Measurements from ENCODE around the gene SPTBN1. TPM values are rescaled to one million over a fixed set of nuclear protein-coding genes. Genes with fewer than 3 reads are reported as not detected.

The SPTBN1 gene
- total and polyA plus RNA-seq, 2 experiments from 2014 or later, result 58.1 to 204 TPM

- no peaks in the 10 kb centered on the region for H4K20me1 ChIP-seq (replicated peaks; ENCODE audit: insufficient read depth)
- no peaks in the 10 kb centered on the region for H3K4me1 ChIP-seq (ENCODE audit: insufficient read depth)
- no peaks in the 10 kb centered on the region; the same call in 1 of the 2 replicates for H3K9me2 ChIP-seq (ENCODE audit: insufficient read depth)
- H3K27me3 ChIP-seq (ENCODE audit: insufficient read depth), result no peaks in the 10 kb centered on the region
- TF ChIP-seq, protein P1, sequence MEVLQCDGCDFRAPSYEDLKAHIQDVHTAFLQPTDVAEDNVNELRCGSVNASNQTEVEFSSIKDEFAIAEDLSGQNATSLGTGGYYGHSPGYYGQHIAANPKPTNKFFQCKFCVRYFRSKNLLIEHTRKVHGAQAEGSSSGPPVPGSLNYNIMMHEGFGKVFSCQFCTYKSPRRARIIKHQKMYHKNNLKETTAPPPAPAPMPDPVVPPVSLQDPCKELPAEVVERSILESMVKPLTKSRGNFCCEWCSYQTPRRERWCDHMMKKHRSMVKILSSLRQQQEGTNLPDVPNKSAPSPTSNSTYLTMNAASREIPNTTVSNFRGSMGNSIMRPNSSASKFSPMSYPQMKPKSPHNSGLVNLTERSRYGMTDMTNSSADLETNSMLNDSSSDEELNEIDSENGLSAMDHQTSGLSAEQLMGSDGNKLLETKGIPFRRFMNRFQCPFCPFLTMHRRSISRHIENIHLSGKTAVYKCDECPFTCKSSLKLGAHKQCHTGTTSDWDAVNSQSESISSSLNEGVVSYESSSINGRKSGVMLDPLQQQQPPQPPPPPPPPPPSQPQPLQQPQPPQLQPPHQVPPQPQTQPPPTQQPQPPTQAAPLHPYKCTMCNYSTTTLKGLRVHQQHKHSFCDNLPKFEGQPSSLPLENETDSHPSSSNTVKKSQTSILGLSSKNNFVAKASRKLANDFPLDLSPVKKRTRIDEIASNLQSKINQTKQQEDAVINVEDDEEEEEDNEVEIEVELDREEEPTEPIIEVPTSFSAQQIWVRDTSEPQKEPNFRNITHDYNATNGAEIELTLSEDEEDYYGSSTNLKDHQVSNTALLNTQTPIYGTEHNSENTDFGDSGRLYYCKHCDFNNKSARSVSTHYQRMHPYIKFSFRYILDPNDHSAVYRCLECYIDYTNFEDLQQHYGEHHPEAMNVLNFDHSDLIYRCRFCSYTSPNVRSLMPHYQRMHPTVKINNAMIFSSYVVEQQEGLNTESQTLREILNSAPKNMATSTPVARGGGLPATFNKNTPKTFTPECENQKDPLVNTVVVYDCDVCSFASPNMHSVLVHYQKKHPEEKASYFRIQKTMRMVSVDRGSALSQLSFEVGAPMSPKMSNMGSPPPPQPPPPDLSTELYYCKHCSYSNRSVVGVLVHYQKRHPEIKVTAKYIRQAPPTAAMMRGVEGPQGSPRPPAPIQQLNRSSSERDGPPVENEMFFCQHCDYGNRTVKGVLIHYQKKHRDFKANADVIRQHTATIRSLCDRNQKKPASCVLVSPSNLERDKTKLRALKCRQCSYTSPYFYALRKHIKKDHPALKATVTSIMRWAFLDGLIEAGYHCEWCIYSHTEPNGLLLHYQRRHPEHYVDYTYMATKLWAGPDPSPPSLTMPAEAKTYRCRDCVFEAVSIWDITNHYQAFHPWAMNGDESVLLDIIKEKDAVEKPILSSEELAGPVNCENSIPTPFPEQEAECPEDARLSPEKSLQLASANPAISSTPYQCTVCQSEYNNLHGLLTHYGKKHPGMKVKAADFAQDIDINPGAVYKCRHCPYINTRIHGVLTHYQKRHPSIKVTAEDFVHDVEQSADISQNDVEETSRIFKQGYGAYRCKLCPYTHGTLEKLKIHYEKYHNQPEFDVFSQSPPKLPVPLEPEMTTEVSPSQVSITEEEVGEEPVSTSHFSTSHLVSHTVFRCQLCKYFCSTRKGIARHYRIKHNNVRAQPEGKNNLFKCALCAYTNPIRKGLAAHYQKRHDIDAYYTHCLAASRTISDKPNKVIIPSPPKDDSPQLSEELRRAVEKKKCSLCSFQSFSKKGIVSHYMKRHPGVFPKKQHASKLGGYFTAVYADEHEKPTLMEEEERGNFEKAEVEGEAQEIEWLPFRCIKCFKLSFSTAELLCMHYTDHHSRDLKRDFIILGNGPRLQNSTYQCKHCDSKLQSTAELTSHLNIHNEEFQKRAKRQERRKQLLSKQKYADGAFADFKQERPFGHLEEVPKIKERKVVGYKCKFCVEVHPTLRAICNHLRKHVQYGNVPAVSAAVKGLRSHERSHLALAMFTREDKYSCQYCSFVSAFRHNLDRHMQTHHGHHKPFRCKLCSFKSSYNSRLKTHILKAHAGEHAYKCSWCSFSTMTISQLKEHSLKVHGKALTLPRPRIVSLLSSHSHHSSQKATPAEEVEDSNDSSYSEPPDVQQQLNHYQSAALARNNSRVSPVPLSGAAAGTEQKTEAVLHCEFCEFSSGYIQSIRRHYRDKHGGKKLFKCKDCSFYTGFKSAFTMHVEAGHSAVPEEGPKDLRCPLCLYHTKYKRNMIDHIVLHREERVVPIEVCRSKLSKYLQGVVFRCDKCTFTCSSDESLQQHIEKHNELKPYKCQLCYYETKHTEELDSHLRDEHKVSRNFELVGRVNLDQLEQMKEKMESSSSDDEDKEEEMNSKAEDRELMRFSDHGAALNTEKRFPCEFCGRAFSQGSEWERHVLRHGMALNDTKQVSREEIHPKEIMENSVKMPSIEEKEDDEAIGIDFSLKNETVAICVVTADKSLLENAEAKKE (CRISPR knock-in tag; IDR thresholded peaks at IDR 0.05), result no peak
- TF ChIP-seq POLR2AphosphoS5 (IDR thresholded peaks at IDR 0.05; ENCODE audit: low read depth), result no peak
- no peak for TF ChIP-seq CREB1 (CRISPR knock-in tag; IDR thresholded peaks at IDR 0.05; ENCODE audit: low read depth)
- no peak for TF ChIP-seq ETS1 (IDR thresholded peaks at IDR 0.05)
- no peak for TF ChIP-seq STAT1 (IDR thresholded peaks at IDR 0.05; ENCODE audit: unreplicated experiment)
- no peak for TF ChIP-seq EZH2phosphoT487 (IDR thresholded peaks at IDR 0.05; ENCODE audit: unreplicated experiment)
- TF ChIP-seq NANOG (IDR thresholded peaks at IDR 0.05; ENCODE audit: borderline replicate concordance), result no peak
- TF ChIP-seq REST (IDR thresholded peaks at IDR 0.05; ENCODE audit: unreplicated experiment), result no peak
- no peak for TF ChIP-seq JUNB (IDR thresholded peaks at IDR 0.05; ENCODE audit: unreplicated experiment)
- TF ChIP-seq ZNF114 (CRISPR knock-in tag; IDR thresholded peaks at IDR 0.05), result no peak
- TF ChIP-seq CTCF (conservative IDR thresholded peaks at IDR 0.05; ENCODE audit: low read depth in 2 of 2), result no peak
- H3K4me3 ChIP-seq, result no peak overlapping the region
- no peak for ATAC-seq
- Mint-ChIP-seq H3K27ac (no peak overlapping the region; the same call in 1 of the 2 replicates), H3K27me3 (ENCODE audit: insufficient read depth, low read depth, poor library complexity) (peaks cover 1% of the 10 kb centered on the region), H3K4me1 (peaks cover 10% of the 10 kb centered on the region; the same call in 2 of the 3 replicates), H3K9me3 (peaks cover 3% of the 10 kb centered on the region; the same call in 1 of the 3 replicates), H3K4me3 (no peak overlapping the region), H3K36me3 (ENCODE audit: low read depth) (no peaks in the 10 kb centered on the region)
- no peak overlapping the region for H3K4me2 ChIP-seq
- no peak overlapping the region for H3K27ac ChIP-seq (ENCODE audit: low read depth)
- DNase-seq (ENCODE audit: low spot score), result no peak
- no peaks in the 10 kb centered on the region for H3K79me2 ChIP-seq (replicated peaks; ENCODE audit: insufficient read depth)
- H3K36me3 ChIP-seq (ENCODE audit: insufficient read depth), result no peaks in the 10 kb centered on the region
- no peaks in the 10 kb centered on the region for H3F3A ChIP-seq (replicated peaks; ENCODE audit: low read depth)
- H2AFZ ChIP-seq, result no peak overlapping the region
These were observed 32.9 kb upstream of the SPTBN1 start for GRCh38 chr2:54423213-54423612.

Data from GM23338 (cell line).